Mucosa of stomach (tissue), 1 donor: Measurements from ENCODE around the gene SMYD3.

Experiments
- H3K27me3 ChIP-seq: one replicate; pipeline ENCODE4 v1.7.0; 2013; ENCODE audit warnings: mild to moderate bottlenecking, low read length; ENCODE audit not compliant: control insufficient read depth, insufficient read depth
- H3K36me3 ChIP-seq: one replicate; pipeline ENCODE4 v1.7.0; 2013; ENCODE audit warnings: low read length; ENCODE audit not compliant: control insufficient read depth, insufficient read depth
- H3K4me1 ChIP-seq: one replicate; pipeline ENCODE4 v1.7.0; 2013; ENCODE audit warnings: mild to moderate bottlenecking, low read length; ENCODE audit not compliant: control insufficient read depth, insufficient read depth
- H3K4me3 ChIP-seq: one replicate; pipeline ENCODE4 v1.7.0; 2013; ENCODE audit warnings: low read length
- H3K9ac ChIP-seq: one replicate; pipeline ENCODE4 v1.7.0; 2013; ENCODE audit warnings: mild to moderate bottlenecking, low read length, moderate library complexity
- H3K9me3 ChIP-seq: one replicate; pipeline ENCODE4 v1.7.0; 2013; ENCODE audit warnings: mild to moderate bottlenecking, low read length, moderate library complexity; ENCODE audit not compliant: control insufficient read depth
- donor health status: Pancreatic carcinoma.

Gene SMYD3

GRCh38 chr1:246450611-246451251 is 56.3 kb downstream of the SMYD3 start:
- no peak overlapping the region for H3K9ac ChIP-seq
- no peaks in the 10 kb centered on the region for H3K36me3 ChIP-seq
- H3K27me3 ChIP-seq, result no peaks in the 10 kb centered on the region
- no peak overlapping the region for H3K4me3 ChIP-seq
- no peaks in the 10 kb centered on the region for H3K9me3 ChIP-seq
- no peaks in the 10 kb centered on the region for H3K4me1 ChIP-seq

- no peaks in the 10 kb centered on the region for H3K9me3 ChIP-seq
- H3K4me3 ChIP-seq, result no peak overlapping the region
- H3K36me3 ChIP-seq, result no peaks in the 10 kb centered on the region
- H3K27me3 ChIP-seq, result no peaks in the 10 kb centered on the region
- H3K4me1 ChIP-seq, result no peaks in the 10 kb centered on the region
- no peak overlapping the region for H3K9ac ChIP-seq
These were observed 58.7 kb downstream of the SMYD3 start for GRCh38 chr1:246448373-246448772.

GRCh38 chr1:246447501-246447900 is 59.6 kb downstream of the SMYD3 start:
- Histone ChIP-seq H3K36me3 (no peaks in the 10 kb centered on the region), H3K27me3 (no peaks in the 10 kb centered on the region), H3K9me3 (no peaks in the 10 kb centered on the region), H3K9ac (no peak overlapping the region), H3K4me3 (no peak overlapping the region), H3K4me1 (no peaks in the 10 kb centered on the region)

GRCh38 chr1:246445503-246445902 is 61.6 kb downstream of the SMYD3 start:
- Histone ChIP-seq H3K4me3 (no peak overlapping the region), H3K9me3 (no peaks in the 10 kb centered on the region), H3K4me1 (no peaks in the 10 kb centered on the region), H3K27me3 (no peaks in the 10 kb centered on the region), H3K36me3 (no peaks in the 10 kb centered on the region), H3K9ac (no peak overlapping the region)

GRCh38 chr1:246444617-246445016 is 62.5 kb downstream of the SMYD3 start:
- Histone ChIP-seq H3K27me3 (no peaks in the 10 kb centered on the region), H3K36me3 (no peaks in the 10 kb centered on the region), H3K9ac (no peak overlapping the region), H3K4me3 (no peak overlapping the region), H3K4me1 (no peaks in the 10 kb centered on the region), H3K9me3 (no peaks in the 10 kb centered on the region)

GRCh38 chr1:246437961-246438360 is 69.1 kb downstream of the SMYD3 start:
- no peaks in the 10 kb centered on the region for H3K36me3 ChIP-seq
- H3K4me1 ChIP-seq, result no peaks in the 10 kb centered on the region
- no peak overlapping the region for H3K9ac ChIP-seq
- H3K4me3 ChIP-seq, result no peak overlapping the region
- no peaks in the 10 kb centered on the region for H3K9me3 ChIP-seq
- H3K27me3 ChIP-seq, result no peaks in the 10 kb centered on the region

GRCh38 chr1:246435421-246436041 is 71.5 kb downstream of the SMYD3 start:
- Histone ChIP-seq H3K9ac (no peak overlapping the region), H3K36me3 (no peaks in the 10 kb centered on the region), H3K9me3 (no peaks in the 10 kb centered on the region), H3K4me1 (no peaks in the 10 kb centered on the region), H3K4me3 (no peak overlapping the region), H3K27me3 (no peaks in the 10 kb centered on the region)

- H3K4me3 ChIP-seq, result no peak overlapping the region
- H3K36me3 ChIP-seq, result no peaks in the 10 kb centered on the region
- no peaks in the 10 kb centered on the region for H3K9me3 ChIP-seq
- H3K27me3 ChIP-seq, result no peaks in the 10 kb centered on the region
- no peak overlapping the region for H3K9ac ChIP-seq
- no peaks in the 10 kb centered on the region for H3K4me1 ChIP-seq
These were observed 72.7 kb downstream of the SMYD3 start for GRCh38 chr1:246434335-246434734.

GRCh38 chr1:246428542-246429308 is 78.4 kb downstream of the SMYD3 start:
- H3K36me3 ChIP-seq, result no peaks in the 10 kb centered on the region
- H3K27me3 ChIP-seq, result no peaks in the 10 kb centered on the region
- H3K9me3 ChIP-seq, result no peaks in the 10 kb centered on the region
- no peak overlapping the region for H3K9ac ChIP-seq
- no peak overlapping the region for H3K4me3 ChIP-seq
- H3K4me1 ChIP-seq, result peaks cover 10% of the 10 kb centered on the region

- Histone ChIP-seq H3K4me1 (peaks cover 10% of the 10 kb centered on the region), H3K4me3 (no peak overlapping the region), H3K36me3 (no peaks in the 10 kb centered on the region), H3K9ac (no peak overlapping the region), H3K27me3 (no peaks in the 10 kb centered on the region), H3K9me3 (no peaks in the 10 kb centered on the region)
These were observed 79.5 kb downstream of the SMYD3 start for GRCh38 chr1:246427611-246428010.

- Histone ChIP-seq H3K27me3 (no peaks in the 10 kb centered on the region), H3K9me3 (no peaks in the 10 kb centered on the region), H3K4me1 (peaks cover 10% of the 10 kb centered on the region), H3K9ac (no peak overlapping the region), H3K36me3 (no peaks in the 10 kb centered on the region), H3K4me3 (no peak overlapping the region)
These were observed 81.2 kb downstream of the SMYD3 start for GRCh38 chr1:246425895-246426294.

GRCh38 chr1:246425139-246425794 is 81.8 kb downstream of the SMYD3 start:
- no peaks in the 10 kb centered on the region for H3K27me3 ChIP-seq
- peaks cover 10% of the 10 kb centered on the region for H3K4me1 ChIP-seq
- no peaks in the 10 kb centered on the region for H3K9me3 ChIP-seq
- no peak overlapping the region for H3K4me3 ChIP-seq
- no peak overlapping the region for H3K9ac ChIP-seq
- no peaks in the 10 kb centered on the region for H3K36me3 ChIP-seq
